Epithelial cell of proximal tubule (primary cell): ENCODE measurements around the gene PVALEF. TPM values are rescaled to one million over a fixed set of nuclear protein-coding genes. Genes with fewer than 3 reads are reported as not detected.

Source experiments
- DNase-seq: peaks from one replicate; pipeline ENCODE4 v3.0.0-alpha.2; 2011; ENCODE audit warnings: low read depth
- H3K4me3 ChIP-seq: 2 replicates; pipeline ENCODE4 v1.5.1; 2011; ENCODE audit warnings: low read depth, mild to moderate bottlenecking, low read length
- CTCF ChIP-seq: conservative IDR thresholded peaks from 2 replicates; pipeline ENCODE4 v1.5.1; 2012; ENCODE audit warnings: low read depth, mild to moderate bottlenecking, low read length
- total RNA-seq: library from RNA; depleted of rRNA; stranded (reverse); fragments of >200 nt; gene quantifications from 2 replicates; pipeline ENCODE4 v1.2.3, GENCODE V29; 2015

Gene PVALEF
- total RNA-seq, 1 donor from 2014 or later = not detected

- TF ChIP-seq CTCF = no peak
- no peak for DNase-seq
- H3K4me3 ChIP-seq = no peak overlapping the region
These were observed 36.5 kb upstream of the PVALEF start for GRCh38 chr17:81128774-81129173.

GRCh38 chr17:81129289-81129688 is 36.0 kb upstream of the PVALEF start:
- H3K4me3 ChIP-seq = no peak overlapping the region
- DNase-seq = no peak
- TF ChIP-seq CTCF = peak; percentile 17

- no peak for DNase-seq
- H3K4me3 ChIP-seq = no peak overlapping the region
- TF ChIP-seq CTCF = no peak
These were observed 35.5 kb upstream of the PVALEF start for GRCh38 chr17:81129711-81130367.

- no peak for DNase-seq
- TF ChIP-seq CTCF = no peak
- H3K4me3 ChIP-seq = no peak overlapping the region
These were observed 34.6 kb upstream of the PVALEF start for GRCh38 chr17:81130385-81131361.

GRCh38 chr17:81131486-81132196 is 33.7 kb upstream of the PVALEF start:
- H3K4me3 ChIP-seq = no peak overlapping the region
- TF ChIP-seq CTCF = no peak
- DNase-seq = no peak

DNA sequence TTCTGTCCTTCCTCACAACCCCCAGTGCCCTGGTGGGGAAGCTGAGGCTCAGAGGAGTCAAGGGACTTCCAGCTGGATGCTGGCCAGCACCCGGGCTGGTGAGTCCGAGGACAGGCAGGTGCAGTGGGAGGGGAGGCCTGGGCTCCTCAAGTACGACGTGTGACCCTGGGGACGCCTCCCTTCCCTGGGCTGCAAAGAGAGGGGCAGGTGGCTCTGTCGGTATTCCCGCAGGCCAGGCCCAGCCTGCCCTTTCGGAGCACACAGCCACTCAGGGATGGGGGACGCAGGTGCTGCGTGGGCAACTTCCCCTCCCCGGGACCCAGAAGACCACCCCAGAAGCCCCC is 33.1 kb upstream of the PVALEF start:
- no peak overlapping the region for H3K4me3 ChIP-seq
- no peak for DNase-seq
- TF ChIP-seq CTCF = no peak
